ENCODE data around the gene SLC7A6OS. TPM values are rescaled to one million over a fixed set of nuclear protein-coding genes. Genes with fewer than 3 reads are reported as not detected.

Gene SLC7A6OS
- total RNA-seq, 3 donors from 2014 or later = 16.4 to 18.6 (median 16.5) TPM

GRCh38 chr16:68335175-68335574 is 24.4 kb upstream of the SLC7A6OS start:
- H3K27ac ChIP-seq = no peak overlapping the region
- no peaks in the 10 kb centered on the region for H3K27me3 ChIP-seq
- TF ChIP-seq POLR2A (IDR thresholded peaks at IDR 0.05) (no peak), POLR2AphosphoS5 (IDR thresholded peaks at IDR 0.05) (no peak), CTCF (IDR thresholded peaks at IDR 0.05) (no peak)
- no peak overlapping the region for H3K4me3 ChIP-seq
- DNase-seq (ENCODE audit: low spot score in 2 of 2) = no peak
- peaks cover 0 to 4% of the 10 kb centered on the region in 2 donors for H3K4me1 ChIP-seq
- peaks cover 7% of the 10 kb centered on the region for H3K36me3 ChIP-seq
- no peaks in the 10 kb centered on the region for H3K9me3 ChIP-seq
- intact Hi-C loops (cut with DNase I; ENCODE audit: low total_unique reads) = loop anchor here (5.0 kb wide), 1 partner anchor 1238 kb away; no protein-coding TSS in a partner anchor

GRCh38 chr16:68332411-68333121 is 21.8 kb upstream of the SLC7A6OS start:
- DNase-seq (ENCODE audit: low spot score in 2 of 2) = no peak
- no peak for TF ChIP-seq POLR2AphosphoS5 (IDR thresholded peaks at IDR 0.05)
- TF ChIP-seq CTCF (IDR thresholded peaks at IDR 0.05) = no peak
- no peak for TF ChIP-seq POLR2A (IDR thresholded peaks at IDR 0.05)
- H3K4me3 ChIP-seq = no peak overlapping the region
- intact Hi-C loops (cut with DNase I; ENCODE audit: low total_unique reads) = no loop called here
- H3K9me3 ChIP-seq = no peaks in the 10 kb centered on the region
- H3K4me1 ChIP-seq = peaks cover 0 to 4% of the 10 kb centered on the region in 2 donors
- no peaks in the 10 kb centered on the region for H3K36me3 ChIP-seq
- H3K27me3 ChIP-seq = no peaks in the 10 kb centered on the region
- H3K27ac ChIP-seq = peak overlapping the region; percentile 2 to 50

- TF ChIP-seq CTCF (IDR thresholded peaks at IDR 0.05) = no peak
- no peak for DNase-seq (ENCODE audit: low spot score in 2 of 2)
- intact Hi-C loops (cut with DNase I; ENCODE audit: low total_unique reads) = no loop called here
- Histone ChIP-seq H3K4me3 (no peak overlapping the region), H3K4me1 (peaks cover 0 to 4% of the 10 kb centered on the region in 2 donors), H3K27me3 (no peaks in the 10 kb centered on the region), H3K36me3 (no peaks in the 10 kb centered on the region), H3K27ac (peak overlapping the region; percentile 2 to 50), H3K9me3 (no peaks in the 10 kb centered on the region)
Observed at GRCh38 chr16:68331879-68332410, 21.2 kb upstream of the SLC7A6OS start.

- no peak for DNase-seq (ENCODE audit: low spot score in 2 of 2)
- Histone ChIP-seq H3K9me3 (no peaks in the 10 kb centered on the region), H3K27ac (no peak overlapping the region), H3K36me3 (no peaks in the 10 kb centered on the region), H3K27me3 (no peaks in the 10 kb centered on the region), H3K4me3 (no peak overlapping the region), H3K4me1 (peaks cover 0 to 4% of the 10 kb centered on the region in 2 donors)
- intact Hi-C loops (cut with DNase I; ENCODE audit: low total_unique reads) = loop anchor here (5.0 kb wide), 1 partner anchor 67 kb away; the partner anchor contains the start of gene SLC7A6
- TF ChIP-seq POLR2A (IDR thresholded peaks at IDR 0.05) (no peak), CTCF (IDR thresholded peaks at IDR 0.05) (no peak), POLR2AphosphoS5 (IDR thresholded peaks at IDR 0.05) (no peak)
Observed at GRCh38 chr16:68328860-68329390, 18.2 kb upstream of the SLC7A6OS start.
